ENCODE results near the gene MARCHF11.

MARCHF11 gene

GRCh38 chr5:16049761-16050160 is 129.8 kb downstream of the MARCHF11 start:
- no peak for DNase-seq

- no peak for DNase-seq
Observed at GRCh38 chr5:16048132-16048531, 131.5 kb downstream of the MARCHF11 start.

GRCh38 chr5:16043349-16043965 is 136.1 kb downstream of the MARCHF11 start:
- DNase-seq = no peak

GRCh38 chr5:16037121-16037845 is 142.3 kb downstream of the MARCHF11 start:
- no peak for DNase-seq

- no peak for DNase-seq
Observed at GRCh38 chr5:16034319-16035001, 145.1 kb downstream of the MARCHF11 start.

GRCh38 chr5:16033187-16033925 is 146.2 kb downstream of the MARCHF11 start:
- DNase-seq = no peak

GRCh38 chr5:16028708-16029107 is 150.9 kb downstream of the MARCHF11 start:
- no peak for DNase-seq

GRCh38 chr5:16025681-16026080 is 153.9 kb downstream of the MARCHF11 start:
- DNase-seq = no peak

GRCh38 chr5:16018970-16019369 is 160.6 kb downstream of the MARCHF11 start:
- no peak for DNase-seq

- DNase-seq = no peak
Observed at GRCh38 chr5:16017720-16018119, 161.9 kb downstream of the MARCHF11 start.

Data from activated T-cell treated with anti-CD3 and anti-CD28 coated beads, Interleukin-2, amount 50 U/mL, for 48 hours (primary cell).